Activated T-helper 2 cell treated with anti-CD3 and anti-CD28 coated beads, Interferon-gamma antibody, Interleukin-2, Interleukin-4, amounts not matched to agents 10 μg/mL and 5 μg/mL and 100 μg/mL, durations not matched to agents 14 hours and 24 hours and 36 hours (primary cell): ENCODE data around the gene SLC35G1. TPM values are rescaled to one million over a fixed set of nuclear protein-coding genes. Genes with fewer than 3 reads are reported as not detected.

Source experiments
- DNase-seq: peaks from one replicate; pipeline ENCODE4 v3.0.0; 2021; ENCODE audit warnings: low spot score
- H3K27ac Mint-ChIP-seq: one replicate; pipeline ENCODE4 v1.8.0; 2021; ENCODE audit warnings: mixed read lengths
- H3K27me3 Mint-ChIP-seq: one replicate; pipeline ENCODE4 v1.8.0; 2021; ENCODE audit warnings: low read depth, mixed read lengths
- H3K36me3 Mint-ChIP-seq: one replicate; pipeline ENCODE4 v1.8.0; 2021; ENCODE audit warnings: low read depth, mixed read lengths
- H3K4me1 Mint-ChIP-seq: one replicate; pipeline ENCODE4 v1.8.0; 2021; ENCODE audit warnings: low read depth, mixed read lengths
- H3K4me3 Mint-ChIP-seq: one replicate; pipeline ENCODE4 v1.8.0; 2021; ENCODE audit warnings: low read depth, mild to moderate bottlenecking, moderate library complexity, mixed read lengths
- H3K9me3 Mint-ChIP-seq: one replicate; pipeline ENCODE4 v1.8.0; 2021; ENCODE audit warnings: mixed read lengths
- intact Hi-C: fragments of 100-400 bp; cut with micrococcal nuclease; formaldehyde crosslinking; loops from one replicate; pipeline ENCODE4 v1.15.1; 2023
- total RNA-seq: library from RNA; stranded (reverse); gene quantifications from 2 replicates; pipeline ENCODE4 v1.2.3, GENCODE V29; 2022

The SLC35G1 gene
- total RNA-seq, 1 donor from 2014 or later, result 6.0 TPM

DNA sequence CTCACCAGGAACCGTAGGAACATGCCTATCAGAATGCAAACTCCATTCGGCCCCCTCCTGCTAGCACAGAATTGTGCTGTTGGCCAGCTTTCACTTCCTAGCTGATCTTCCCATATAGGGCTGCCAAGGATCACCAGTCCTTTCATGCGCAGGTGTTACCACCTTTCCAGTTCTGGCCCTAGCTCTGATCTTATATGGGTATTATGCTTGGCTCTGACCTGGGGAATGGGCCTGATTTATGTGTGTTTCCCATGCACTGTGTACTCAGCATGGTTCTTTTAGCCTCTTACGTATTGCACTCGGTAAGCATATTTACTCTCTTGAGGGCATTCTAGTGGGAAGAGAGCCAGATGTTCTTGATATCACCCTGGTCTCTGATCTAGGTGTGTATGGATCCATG lies 11.1 kb downstream of the SLC35G1 start:
- Mint-ChIP-seq H3K36me3 (peaks cover 11% of the 10 kb centered on the region), H3K27me3 (no peaks in the 10 kb centered on the region), H3K4me3 (no peak overlapping the region), H3K9me3 (no peaks in the 10 kb centered on the region), H3K27ac (no peak overlapping the region), H3K4me1 (no peaks in the 10 kb centered on the region)
- DNase-seq, result no peak
- intact Hi-C loops, result no loop called here

DNA sequence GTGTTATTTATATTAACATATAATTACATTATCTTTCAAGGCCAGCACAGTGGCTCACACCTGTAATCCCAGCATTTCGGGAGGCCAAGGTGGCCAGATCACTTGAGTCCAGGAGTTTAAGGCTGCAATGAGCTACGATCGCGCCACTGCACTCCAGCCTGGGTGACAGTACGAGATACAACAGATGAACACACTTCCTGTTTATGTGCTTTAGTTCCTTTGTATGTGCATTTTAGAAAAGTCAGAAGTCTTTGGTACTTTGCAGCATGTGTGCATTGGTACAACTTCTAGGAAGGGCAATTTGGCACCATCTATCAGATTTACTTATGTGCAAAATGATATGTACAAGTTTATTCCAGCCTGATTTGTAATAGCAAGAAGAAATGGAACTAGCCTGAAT lies 13.3 kb downstream of the SLC35G1 start:
- Mint-ChIP-seq H3K27me3 (no peaks in the 10 kb centered on the region), H3K36me3 (peaks cover 6% of the 10 kb centered on the region), H3K4me1 (no peaks in the 10 kb centered on the region), H3K4me3 (no peak overlapping the region), H3K27ac (no peak overlapping the region), H3K9me3 (no peaks in the 10 kb centered on the region)
- DNase-seq, result no peak
- intact Hi-C loops, result no loop called here

DNA sequence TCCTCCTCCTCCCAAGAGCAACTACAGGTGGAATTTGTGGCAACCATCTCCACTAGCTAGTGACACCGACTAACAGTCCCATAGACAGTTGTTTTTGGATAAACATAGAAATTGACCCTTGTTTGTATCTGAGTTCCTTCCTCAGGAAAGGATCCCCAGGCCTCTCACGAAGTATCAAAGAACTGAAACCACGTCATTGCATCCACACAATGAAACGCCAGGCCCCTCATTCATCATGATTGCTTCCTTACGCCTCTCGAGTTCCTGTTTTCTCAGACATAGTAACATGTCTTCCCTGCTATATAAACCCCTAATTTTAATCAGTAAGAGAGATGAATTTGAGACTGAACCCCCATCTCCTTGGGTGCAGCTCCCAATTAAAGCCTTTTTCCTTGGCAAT lies 18.1 kb downstream of the SLC35G1 start:
- no peak overlapping the region for H3K4me3 Mint-ChIP-seq
- peaks cover 6% of the 10 kb centered on the region for H3K36me3 Mint-ChIP-seq
- H3K4me1 Mint-ChIP-seq, result no peaks in the 10 kb centered on the region
- no peak for DNase-seq
- no peak overlapping the region for H3K27ac Mint-ChIP-seq
- intact Hi-C loops, result no loop called here
- no peaks in the 10 kb centered on the region for H3K9me3 Mint-ChIP-seq
- no peaks in the 10 kb centered on the region for H3K27me3 Mint-ChIP-seq

DNA sequence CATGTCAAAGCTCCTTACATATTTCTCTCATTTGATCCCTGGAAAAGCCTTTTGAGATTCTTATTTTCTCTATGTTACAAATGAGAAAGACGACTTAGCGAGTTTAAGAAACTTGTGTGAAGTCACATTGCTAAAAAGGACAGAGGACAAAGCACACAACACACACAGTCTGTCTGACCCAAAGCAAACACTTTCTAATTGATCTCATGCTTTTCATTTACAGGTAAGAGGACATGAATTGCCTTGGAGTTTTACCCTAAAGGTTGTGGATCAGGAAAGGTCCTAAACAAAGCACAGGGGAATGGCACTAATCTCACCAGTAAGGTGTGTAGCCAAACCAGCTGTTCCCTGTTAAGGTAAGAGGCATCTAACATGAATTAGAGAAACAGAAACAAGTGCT lies 18.7 kb downstream of the SLC35G1 start:
- Mint-ChIP-seq H3K27me3 (no peaks in the 10 kb centered on the region), H3K9me3 (no peaks in the 10 kb centered on the region), H3K36me3 (peaks cover 1% of the 10 kb centered on the region), H3K27ac (no peak overlapping the region), H3K4me1 (no peaks in the 10 kb centered on the region), H3K4me3 (no peak overlapping the region)
- no peak for DNase-seq
- intact Hi-C loops, result no loop called here

DNA sequence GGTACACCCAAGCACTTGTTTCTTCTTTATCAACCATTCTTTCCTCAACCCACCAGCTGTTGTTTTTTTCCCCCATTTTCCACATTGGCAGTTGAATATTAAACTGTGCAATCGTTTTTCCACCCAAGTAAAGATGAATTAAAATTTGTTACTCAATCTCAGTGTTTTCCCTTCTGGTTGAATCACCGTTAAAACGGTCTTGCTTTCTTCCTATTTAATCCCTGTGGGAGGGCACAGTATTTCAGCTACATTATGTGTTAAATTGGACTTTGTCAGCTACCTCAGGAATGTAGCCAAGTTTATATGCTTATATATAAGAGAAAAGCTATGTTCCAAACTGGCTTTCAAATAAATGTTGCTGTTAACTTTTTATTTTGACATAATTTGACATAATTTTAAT lies 19.9 kb downstream of the SLC35G1 start:
- H3K27me3 Mint-ChIP-seq, result no peaks in the 10 kb centered on the region
- no peaks in the 10 kb centered on the region for H3K36me3 Mint-ChIP-seq
- no peak for DNase-seq
- no peaks in the 10 kb centered on the region for H3K9me3 Mint-ChIP-seq
- intact Hi-C loops, result no loop called here
- no peak overlapping the region for H3K4me3 Mint-ChIP-seq
- no peaks in the 10 kb centered on the region for H3K4me1 Mint-ChIP-seq
- H3K27ac Mint-ChIP-seq, result no peak overlapping the region

DNA sequence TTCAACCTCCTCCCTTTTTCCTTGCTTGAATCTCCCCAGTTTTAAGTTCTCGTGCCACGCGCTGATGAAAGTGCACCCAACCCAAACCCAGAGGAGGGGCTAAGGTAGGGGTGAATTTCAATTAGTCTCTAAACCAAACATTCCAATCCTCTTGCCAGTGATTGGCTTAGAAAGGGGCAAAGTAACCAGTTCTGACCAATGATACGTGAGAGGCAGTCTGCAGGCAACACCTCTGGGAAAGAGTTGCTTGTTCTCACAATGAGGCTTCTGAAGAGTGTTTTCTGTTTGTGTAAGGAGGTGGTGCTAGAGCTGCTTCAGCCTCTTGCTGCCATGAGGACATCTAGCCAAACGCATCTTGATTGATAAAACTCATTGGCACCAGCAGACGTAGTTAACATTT lies 21.8 kb downstream of the SLC35G1 start:
- H3K4me1 Mint-ChIP-seq, result no peaks in the 10 kb centered on the region
- H3K4me3 Mint-ChIP-seq, result no peak overlapping the region
- H3K9me3 Mint-ChIP-seq, result no peaks in the 10 kb centered on the region
- H3K27me3 Mint-ChIP-seq, result no peaks in the 10 kb centered on the region
- DNase-seq, result no peak
- no peaks in the 10 kb centered on the region for H3K36me3 Mint-ChIP-seq
- H3K27ac Mint-ChIP-seq, result no peak overlapping the region
- intact Hi-C loops, result no loop called here

DNA sequence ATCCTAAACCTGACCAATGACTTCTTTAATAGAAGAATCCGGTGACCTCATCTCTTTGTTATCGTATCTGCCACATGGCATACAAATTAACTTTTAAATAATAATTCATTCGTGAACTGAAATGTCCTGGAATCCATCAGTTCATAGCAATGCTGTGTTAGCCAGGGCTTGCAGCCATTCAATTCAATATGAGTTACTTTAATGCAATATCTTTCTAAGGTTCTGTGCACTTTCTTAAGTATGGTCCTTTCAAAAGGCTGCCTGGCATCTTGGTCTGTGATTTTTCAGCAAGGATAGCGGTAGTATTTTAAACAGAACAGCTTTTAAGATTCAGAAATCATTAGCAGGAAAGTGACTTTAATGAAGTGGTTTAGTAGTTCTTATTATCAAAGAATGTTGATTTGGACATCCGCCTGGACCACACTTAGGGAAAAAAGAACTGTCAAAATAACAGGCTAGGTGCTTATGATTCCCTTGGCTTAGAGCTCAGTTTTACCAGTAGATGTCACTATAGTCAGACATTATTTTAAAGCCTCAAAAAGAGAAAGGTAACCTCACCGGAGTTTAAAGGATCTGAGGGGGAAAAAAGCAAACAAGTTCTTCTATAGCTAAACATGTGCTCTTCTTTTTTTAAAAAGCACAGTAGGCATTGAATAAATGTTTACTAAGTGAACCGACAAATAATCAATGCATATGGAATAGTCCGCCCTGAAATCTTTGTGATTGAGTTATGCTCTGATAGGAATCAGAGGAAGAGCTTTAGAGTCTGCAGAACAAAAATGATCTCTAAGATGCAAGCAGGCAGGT lies 22.7 kb downstream of the SLC35G1 start:
- Mint-ChIP-seq H3K27me3 (no peaks in the 10 kb centered on the region), H3K4me1 (no peaks in the 10 kb centered on the region), H3K4me3 (no peak overlapping the region), H3K36me3 (no peaks in the 10 kb centered on the region), H3K9me3 (no peaks in the 10 kb centered on the region), H3K27ac (no peak overlapping the region)
- no peak for DNase-seq
- intact Hi-C loops, result no loop called here

DNA sequence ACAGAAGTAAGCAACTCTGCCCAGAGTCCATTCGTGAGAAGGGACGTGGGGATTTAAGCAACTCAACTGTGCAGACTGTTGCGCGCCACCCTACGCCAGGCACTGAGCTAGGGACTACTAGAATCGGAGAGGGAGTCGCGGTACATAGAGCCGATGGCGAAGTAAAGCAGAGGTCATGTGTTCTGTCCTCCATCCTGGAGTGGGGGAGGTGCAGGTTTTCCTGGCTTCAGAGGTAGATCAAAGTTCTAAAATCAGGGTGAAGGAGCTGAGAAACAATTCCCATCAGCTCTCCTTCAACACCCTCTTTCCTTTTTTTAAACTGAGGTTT lies 23.2 kb downstream of the SLC35G1 start:
- intact Hi-C loops, result no loop called here
- no peaks in the 10 kb centered on the region for H3K9me3 Mint-ChIP-seq
- no peaks in the 10 kb centered on the region for H3K27me3 Mint-ChIP-seq
- no peak overlapping the region for H3K27ac Mint-ChIP-seq
- no peak overlapping the region for H3K4me3 Mint-ChIP-seq
- no peaks in the 10 kb centered on the region for H3K4me1 Mint-ChIP-seq
- no peaks in the 10 kb centered on the region for H3K36me3 Mint-ChIP-seq
- DNase-seq, result no peak

DNA sequence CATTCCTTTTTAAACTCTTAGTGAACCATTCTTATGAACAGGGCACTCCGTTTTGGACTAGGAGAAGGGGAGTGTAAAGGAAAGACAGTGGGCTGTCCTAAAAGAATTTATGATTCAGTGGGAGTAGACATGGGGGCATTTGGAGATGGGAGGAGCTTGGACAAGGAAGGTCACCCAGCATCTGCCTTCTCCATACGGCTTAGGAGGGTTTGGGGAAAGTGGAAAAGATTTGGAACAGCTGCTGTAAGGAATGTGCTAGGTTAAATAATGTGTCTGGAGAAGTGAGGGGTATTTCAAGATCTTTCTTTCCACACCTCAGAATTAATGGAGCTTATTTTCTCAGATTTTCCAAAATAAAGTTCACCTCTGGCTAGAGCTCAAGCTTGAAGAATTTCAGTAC lies 24.0 kb downstream of the SLC35G1 start:
- Mint-ChIP-seq H3K9me3 (no peaks in the 10 kb centered on the region), H3K27me3 (no peaks in the 10 kb centered on the region), H3K27ac (no peak overlapping the region), H3K36me3 (no peaks in the 10 kb centered on the region), H3K4me1 (no peaks in the 10 kb centered on the region), H3K4me3 (no peak overlapping the region)
- DNase-seq, result no peak
- intact Hi-C loops, result no loop called here

DNA sequence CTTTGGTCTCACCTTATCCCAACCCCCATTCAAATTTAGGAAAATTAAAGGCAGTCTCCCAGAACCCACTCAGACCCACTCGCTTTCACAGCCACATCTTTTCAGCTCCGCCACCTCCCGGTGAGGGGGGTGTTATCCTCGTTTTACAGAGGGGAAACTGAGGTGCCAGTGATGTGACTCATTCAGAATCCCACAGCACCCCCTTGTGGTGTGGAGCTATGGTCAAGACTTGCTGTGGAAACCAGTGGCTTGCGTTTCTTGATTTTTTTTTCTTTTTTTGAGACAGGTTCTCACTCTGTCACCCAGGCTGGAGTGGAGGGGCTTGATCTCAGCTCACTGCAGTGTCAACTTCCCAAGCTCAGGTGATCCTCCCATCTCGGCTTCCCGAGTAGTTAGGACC lies 27.6 kb downstream of the SLC35G1 start:
- no peak overlapping the region for H3K27ac Mint-ChIP-seq
- H3K4me1 Mint-ChIP-seq, result no peaks in the 10 kb centered on the region
- intact Hi-C loops, result no loop called here
- H3K4me3 Mint-ChIP-seq, result no peak overlapping the region
- H3K27me3 Mint-ChIP-seq, result no peaks in the 10 kb centered on the region
- no peaks in the 10 kb centered on the region for H3K36me3 Mint-ChIP-seq
- H3K9me3 Mint-ChIP-seq, result no peaks in the 10 kb centered on the region
- DNase-seq, result no peak

DNA sequence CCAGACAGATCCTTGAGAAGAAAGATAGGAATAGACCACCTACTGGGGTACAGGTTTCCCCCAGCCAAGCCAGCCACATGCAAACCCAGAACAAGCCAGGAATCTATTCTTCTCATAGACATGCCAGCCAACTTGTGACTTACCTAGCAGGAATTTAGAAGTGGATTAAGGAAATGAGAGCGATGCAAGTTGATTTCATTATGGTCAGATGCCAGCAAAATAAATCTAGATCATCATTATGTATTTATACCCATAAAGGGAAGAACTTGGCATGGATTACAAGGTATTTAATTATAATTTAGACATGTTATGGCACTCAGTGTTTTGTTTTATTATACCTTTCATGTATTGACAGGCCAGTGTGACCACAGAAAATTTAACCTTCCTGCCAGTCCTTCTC lies 32.8 kb downstream of the SLC35G1 start:
- intact Hi-C loops, result no loop called here
- Mint-ChIP-seq H3K36me3 (no peaks in the 10 kb centered on the region), H3K27ac (no peak overlapping the region)

DNA sequence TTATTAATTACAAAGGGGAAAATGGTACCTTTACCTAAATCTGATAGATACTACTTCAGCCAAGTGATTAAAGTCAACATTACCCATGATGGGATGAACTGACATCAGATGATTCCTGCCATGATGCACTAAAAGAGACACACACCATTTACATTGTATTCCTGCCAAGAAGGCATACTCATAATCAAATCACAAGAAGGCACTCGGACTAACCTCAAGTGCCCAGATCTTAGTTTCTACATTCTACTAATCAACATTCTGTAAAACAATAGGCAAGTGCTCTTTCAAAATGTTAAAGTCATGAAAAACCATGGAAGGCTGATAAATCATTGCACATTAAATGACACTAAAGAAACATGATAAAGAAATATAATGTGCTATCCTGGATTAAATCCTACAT lies 44.4 kb downstream of the SLC35G1 start:
- no peaks in the 10 kb centered on the region for H3K36me3 Mint-ChIP-seq
- H3K27ac Mint-ChIP-seq, result no peak overlapping the region
- no peaks in the 10 kb centered on the region for H3K27me3 Mint-ChIP-seq
- no peaks in the 10 kb centered on the region for H3K4me1 Mint-ChIP-seq
- H3K4me3 Mint-ChIP-seq, result no peak overlapping the region
- H3K9me3 Mint-ChIP-seq, result no peaks in the 10 kb centered on the region
- intact Hi-C loops, result no loop called here
- no peak for DNase-seq

More for the DNA sequence above, 32.8 kb downstream of the SLC35G1 start:
- H3K4me1 Mint-ChIP-seq, result no peaks in the 10 kb centered on the region
- H3K4me3 Mint-ChIP-seq, result no peak overlapping the region
- no peaks in the 10 kb centered on the region for H3K27me3 Mint-ChIP-seq
- DNase-seq, result no peak
- H3K9me3 Mint-ChIP-seq, result peaks cover 12% of the 10 kb centered on the region

DNA sequence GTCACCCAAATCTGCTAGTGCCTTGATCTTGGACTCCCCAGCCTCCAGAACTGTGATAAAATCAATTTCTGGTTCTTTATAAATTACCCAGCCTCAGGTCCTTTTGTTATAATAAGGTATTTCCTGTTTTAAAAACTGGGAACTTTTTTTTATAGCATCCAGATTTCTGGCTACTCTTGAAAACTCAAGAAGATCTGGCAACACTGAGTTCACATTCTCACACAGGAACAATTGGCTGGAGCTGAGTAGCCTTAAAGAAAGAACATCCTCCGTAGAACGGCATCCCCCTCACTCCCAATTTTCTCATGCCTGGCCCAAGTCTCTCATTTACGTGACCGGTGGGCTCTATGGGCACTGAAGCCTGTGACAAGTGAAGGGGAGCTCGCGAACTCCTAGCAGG lies 47.1 kb downstream of the SLC35G1 start:
- Mint-ChIP-seq H3K9me3 (no peaks in the 10 kb centered on the region), H3K27me3 (peaks cover 2% of the 10 kb centered on the region), H3K27ac (no peak overlapping the region), H3K36me3 (no peaks in the 10 kb centered on the region), H3K4me3 (no peak overlapping the region), H3K4me1 (no peaks in the 10 kb centered on the region)
- DNase-seq, result no peak
- intact Hi-C loops, result no loop called here

DNA sequence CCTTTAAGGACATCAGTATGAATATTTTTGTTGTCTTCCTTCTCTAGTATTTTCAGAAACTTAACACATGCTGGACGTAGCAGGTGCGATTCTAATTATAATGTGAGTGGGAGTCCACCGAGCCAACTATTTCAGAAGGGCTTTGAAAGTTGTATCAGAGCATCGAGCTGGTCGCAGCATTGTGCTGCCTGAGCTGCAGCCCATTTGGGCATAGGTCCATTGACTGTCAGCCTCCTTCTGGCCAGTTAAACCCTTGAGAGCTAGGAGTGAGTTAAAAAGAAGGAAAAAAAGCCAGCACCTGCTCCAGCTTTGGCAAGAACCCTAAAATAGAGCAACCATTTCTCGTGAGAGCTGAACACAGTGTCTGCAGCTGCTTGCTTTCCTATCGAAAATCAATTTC lies 47.8 kb downstream of the SLC35G1 start:
- no peaks in the 10 kb centered on the region for H3K4me1 Mint-ChIP-seq
- no peak overlapping the region for H3K4me3 Mint-ChIP-seq
- no peak for DNase-seq
- no peaks in the 10 kb centered on the region for H3K36me3 Mint-ChIP-seq
- no peak overlapping the region for H3K27ac Mint-ChIP-seq
- peaks cover 2% of the 10 kb centered on the region for H3K27me3 Mint-ChIP-seq
- no peaks in the 10 kb centered on the region for H3K9me3 Mint-ChIP-seq
- intact Hi-C loops, result no loop called here
